Measurements from ENCODE around the gene ZNF500.

The ZNF500 gene

DNA sequence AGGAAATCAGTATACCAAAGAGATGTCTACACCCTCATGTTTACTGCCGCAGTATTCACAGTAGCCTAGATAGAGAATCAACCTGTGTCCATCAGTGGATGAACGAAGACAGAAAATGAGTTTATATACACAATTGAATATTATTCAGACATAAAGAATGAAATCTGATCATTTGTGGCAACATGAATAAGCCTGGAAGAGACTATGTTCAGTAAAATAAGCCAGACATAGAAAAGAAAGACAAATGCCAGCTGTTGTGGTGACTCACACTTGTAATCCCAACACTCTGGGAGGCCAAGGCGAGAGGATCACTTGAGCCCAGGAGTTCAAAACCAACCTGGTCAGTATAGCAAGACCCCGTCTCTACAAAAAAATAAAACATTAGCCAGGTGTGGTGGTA lies 57.5 kb downstream of the ZNF500 start:
- Histone ChIP-seq H3K9me3 (no peaks in the 10 kb centered on the region), H3K27me3 (ENCODE audit: low read depth) (no peaks in the 10 kb centered on the region), H3K36me3 (replicated peaks) (peaks cover 49% of the 10 kb centered on the region), H3K4me3 (no peak overlapping the region), H3K4me1 (no peaks in the 10 kb centered on the region)
- in situ Hi-C loops (cut with MboI; ENCODE audit: low sequenced_read_pairs) = no loop called here
- no peak for DNase-seq (ENCODE audit: low spot score in 2 of 2)

DNA sequence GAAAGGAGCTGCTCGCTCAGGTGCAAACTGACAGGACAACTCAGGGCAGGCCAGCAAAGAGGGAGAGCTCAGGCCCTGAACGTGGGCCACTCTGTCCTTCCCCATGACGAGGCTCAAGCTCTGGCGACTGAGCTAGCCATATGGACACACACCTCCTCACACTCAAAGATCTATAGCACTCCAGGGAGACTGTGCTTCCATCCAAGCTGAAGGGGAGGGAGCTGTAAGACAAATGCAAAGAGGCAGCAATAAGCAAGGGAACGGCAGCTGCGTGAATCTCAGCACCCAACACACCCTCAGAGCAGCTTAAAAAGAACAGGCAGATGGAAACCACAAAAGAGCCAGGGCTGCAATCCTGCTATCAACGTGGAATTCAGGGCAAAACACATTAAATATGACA lies 60.1 kb downstream of the ZNF500 start:
- no peak overlapping the region for H3K4me3 ChIP-seq
- no peak for DNase-seq (ENCODE audit: low spot score in 2 of 2)
- no peaks in the 10 kb centered on the region for H3K4me1 ChIP-seq
- no peaks in the 10 kb centered on the region for H3K27me3 ChIP-seq (ENCODE audit: low read depth)
- in situ Hi-C loops (cut with MboI; ENCODE audit: low sequenced_read_pairs) = no loop called here
- peaks cover 38% of the 10 kb centered on the region for H3K36me3 ChIP-seq (replicated peaks)
- no peaks in the 10 kb centered on the region for H3K9me3 ChIP-seq

DNA sequence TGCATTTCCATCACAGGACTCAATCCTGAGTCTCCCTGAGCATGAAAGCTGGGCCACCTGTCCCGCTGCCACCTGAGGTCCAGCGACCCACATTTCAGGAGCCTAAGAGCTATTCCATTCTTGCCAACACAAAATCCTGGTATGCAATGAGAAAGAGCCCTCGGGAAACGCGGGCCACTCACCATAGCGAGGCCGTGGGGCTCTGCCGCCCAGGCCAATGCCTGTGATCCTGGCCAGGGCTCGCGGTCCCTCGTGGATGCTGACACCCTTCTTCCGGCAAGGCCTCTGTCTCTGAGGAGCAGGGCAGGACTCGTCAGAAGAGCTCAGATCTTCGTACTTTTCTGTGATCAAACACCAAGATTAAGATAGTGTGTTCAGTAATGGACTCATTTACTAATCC lies 62.0 kb downstream of the ZNF500 start:
- in situ Hi-C loops (cut with MboI; ENCODE audit: low sequenced_read_pairs) = no loop called here
- H3K36me3 ChIP-seq (replicated peaks) = peaks cover 43% of the 10 kb centered on the region

DNA sequence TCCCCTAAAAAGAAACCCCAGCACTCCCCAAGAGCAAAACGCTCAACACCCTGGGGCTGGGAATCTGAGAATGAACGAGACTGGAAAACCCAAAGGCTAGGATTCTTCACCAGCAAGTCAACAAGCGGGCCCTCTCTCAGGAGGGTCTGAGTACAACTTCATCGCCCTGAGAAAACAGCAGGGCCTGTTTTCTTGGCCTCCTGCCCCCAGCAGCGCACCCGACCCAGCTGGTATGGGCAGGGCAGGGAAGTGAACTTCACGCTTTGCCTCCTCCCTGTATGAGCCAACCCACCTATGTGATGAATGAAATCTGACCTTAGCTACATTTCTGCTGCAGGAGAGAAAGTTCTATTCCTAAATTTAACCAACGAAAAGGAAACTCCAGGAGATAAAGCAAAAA lies 62.5 kb downstream of the ZNF500 start:
- in situ Hi-C loops (cut with MboI; ENCODE audit: low sequenced_read_pairs) = no loop called here
- Histone ChIP-seq H3K9me3 (no peaks in the 10 kb centered on the region), H3K4me3 (no peak overlapping the region), H3K27me3 (ENCODE audit: low read depth) (no peaks in the 10 kb centered on the region), H3K36me3 (replicated peaks) (peaks cover 41% of the 10 kb centered on the region), H3K4me1 (no peaks in the 10 kb centered on the region)
- no peak for DNase-seq (ENCODE audit: low spot score in 2 of 2)

More for the DNA sequence above, 62.0 kb downstream of the ZNF500 start:
- DNase-seq (ENCODE audit: low spot score in 2 of 2) = no peak
- no peak overlapping the region for H3K4me3 ChIP-seq
- H3K9me3 ChIP-seq = no peaks in the 10 kb centered on the region
- no peaks in the 10 kb centered on the region for H3K27me3 ChIP-seq (ENCODE audit: low read depth)
- no peaks in the 10 kb centered on the region for H3K4me1 ChIP-seq

DNA sequence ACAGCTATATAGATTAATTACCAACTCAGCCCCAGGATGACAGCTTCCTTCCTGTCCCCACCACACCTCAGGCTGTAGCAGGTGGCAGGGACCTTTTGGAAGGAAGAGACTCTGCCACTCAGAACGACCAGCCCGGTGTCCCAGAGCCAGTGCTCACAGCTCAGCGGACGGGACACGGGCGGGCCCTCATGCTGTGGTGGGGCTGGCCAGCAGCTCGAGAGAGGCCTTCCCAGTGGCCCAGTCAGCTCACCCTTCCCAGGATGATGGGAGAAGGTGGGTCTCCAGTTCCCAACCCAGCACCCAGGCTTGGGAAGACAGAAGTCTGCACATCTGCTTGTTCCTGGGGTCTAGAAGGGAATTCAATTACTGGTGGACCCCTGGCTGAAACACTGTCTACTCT lies 63.1 kb downstream of the ZNF500 start:
- in situ Hi-C loops (cut with MboI; ENCODE audit: low sequenced_read_pairs) = no loop called here
- Histone ChIP-seq H3K4me3 (no peak overlapping the region), H3K4me1 (no peaks in the 10 kb centered on the region), H3K9me3 (no peaks in the 10 kb centered on the region), H3K27me3 (ENCODE audit: low read depth) (no peaks in the 10 kb centered on the region), H3K36me3 (replicated peaks) (peaks cover 45% of the 10 kb centered on the region)
- DNase-seq (ENCODE audit: low spot score in 2 of 2) = no peak

DNA sequence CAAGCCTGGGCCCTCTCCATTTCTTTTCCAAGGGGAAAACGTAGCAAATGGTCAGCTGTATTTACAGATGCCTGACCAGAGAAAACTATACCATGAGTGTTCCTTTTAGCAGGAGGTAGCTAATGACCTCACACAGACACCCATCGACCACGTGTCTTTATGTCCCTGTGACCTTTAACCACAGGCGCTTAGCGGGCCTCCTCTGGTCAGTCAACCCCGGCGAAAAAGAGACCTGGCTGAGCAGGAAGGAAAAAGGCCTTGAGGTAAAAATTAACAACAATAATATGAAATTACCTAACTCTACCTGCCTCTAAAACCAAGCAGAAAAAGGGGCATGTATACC lies 64.5 kb downstream of the ZNF500 start:
- Histone ChIP-seq H3K36me3 (replicated peaks) (peaks cover 57% of the 10 kb centered on the region), H3K4me1 (no peaks in the 10 kb centered on the region), H3K27me3 (ENCODE audit: low read depth) (no peaks in the 10 kb centered on the region), H3K9me3 (no peaks in the 10 kb centered on the region), H3K4me3 (no peak overlapping the region)
- DNase-seq (ENCODE audit: low spot score in 2 of 2) = no peak
- in situ Hi-C loops (cut with MboI; ENCODE audit: low sequenced_read_pairs) = no loop called here

DNA sequence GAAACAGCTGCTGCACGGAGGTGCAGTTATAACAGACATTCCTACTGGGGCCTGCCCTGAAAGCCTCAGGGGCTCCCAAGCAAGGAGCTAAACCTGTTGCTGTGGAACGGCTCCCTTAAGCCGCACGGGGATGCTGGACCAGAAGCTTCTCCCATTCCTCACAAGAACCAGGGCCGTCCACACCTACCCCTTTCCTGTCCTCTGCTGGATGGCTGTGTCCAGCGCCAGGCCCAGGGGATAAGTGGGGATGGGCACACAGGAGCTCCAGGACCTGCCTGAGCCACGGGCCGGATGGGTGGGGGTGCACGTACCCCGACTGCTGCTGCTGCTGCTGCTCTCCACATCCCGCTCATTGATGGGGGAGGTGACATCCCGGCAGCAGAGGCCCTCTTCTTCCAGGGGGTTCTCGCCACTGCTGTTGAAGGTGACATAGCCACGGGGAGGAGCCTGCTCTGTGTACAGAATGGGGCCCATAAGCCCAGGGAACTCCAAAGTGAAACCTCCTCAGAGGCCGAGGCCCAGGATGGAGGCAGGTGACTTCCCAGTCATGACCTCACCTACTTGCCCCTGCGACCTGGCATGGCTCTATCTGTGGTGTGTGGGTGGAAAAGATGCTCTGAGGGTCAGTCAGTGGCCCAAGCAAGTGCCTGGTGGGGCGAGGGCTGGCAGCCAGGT lies 65.0 kb downstream of the ZNF500 start:
- no peaks in the 10 kb centered on the region for H3K9me3 ChIP-seq
- peaks cover 55% of the 10 kb centered on the region for H3K36me3 ChIP-seq (replicated peaks)
- H3K4me3 ChIP-seq = no peak overlapping the region
- H3K4me1 ChIP-seq = no peaks in the 10 kb centered on the region
- in situ Hi-C loops (cut with MboI; ENCODE audit: low sequenced_read_pairs) = no loop called here
- DNase-seq (ENCODE audit: low spot score in 2 of 2) = no peak
- H3K27me3 ChIP-seq (ENCODE audit: low read depth) = no peaks in the 10 kb centered on the region

DNA sequence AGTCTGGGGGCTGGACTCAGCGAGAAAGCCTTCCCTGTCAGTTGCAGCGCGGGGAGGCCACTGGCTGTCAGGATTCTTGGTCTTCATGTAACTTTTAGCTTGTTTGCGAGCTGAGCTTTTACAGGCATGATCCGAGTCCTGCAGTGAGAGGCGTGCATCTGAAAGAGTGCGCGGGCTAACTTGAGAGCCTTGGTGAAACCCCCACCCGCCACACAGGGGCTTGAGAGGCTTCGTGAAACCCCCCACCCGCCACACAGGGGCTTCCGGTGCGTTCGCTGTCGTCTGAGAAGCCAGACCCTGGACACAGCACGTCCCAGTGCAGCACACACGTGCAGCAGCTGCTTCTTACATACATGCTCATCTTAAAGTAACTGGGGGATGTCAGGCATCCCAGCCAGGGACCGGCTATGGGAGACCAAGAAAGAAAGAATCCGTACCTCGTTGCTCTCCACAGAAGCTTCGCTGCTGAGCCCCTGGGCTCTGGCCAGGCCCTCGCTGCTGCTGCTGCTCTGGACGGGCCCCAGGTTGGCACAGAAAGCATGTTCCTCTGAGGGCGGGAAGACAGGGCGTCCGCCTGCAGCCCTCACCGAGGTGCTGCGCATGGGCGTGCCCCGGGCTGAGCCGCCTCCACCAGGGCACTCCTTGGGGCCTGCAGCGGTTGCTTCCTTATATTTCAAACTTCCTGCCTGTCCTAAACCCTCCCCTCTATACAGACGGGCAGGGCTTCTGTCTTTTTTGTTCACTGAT lies 65.8 kb downstream of the ZNF500 start:
- in situ Hi-C loops (cut with MboI; ENCODE audit: low sequenced_read_pairs) = no loop called here
- Histone ChIP-seq H3K27me3 (ENCODE audit: low read depth) (no peaks in the 10 kb centered on the region), H3K4me3 (no peak overlapping the region), H3K36me3 (replicated peaks) (peaks cover 60% of the 10 kb centered on the region), H3K4me1 (no peaks in the 10 kb centered on the region), H3K9me3 (no peaks in the 10 kb centered on the region)
- no peak for DNase-seq (ENCODE audit: low spot score in 2 of 2)

DNA sequence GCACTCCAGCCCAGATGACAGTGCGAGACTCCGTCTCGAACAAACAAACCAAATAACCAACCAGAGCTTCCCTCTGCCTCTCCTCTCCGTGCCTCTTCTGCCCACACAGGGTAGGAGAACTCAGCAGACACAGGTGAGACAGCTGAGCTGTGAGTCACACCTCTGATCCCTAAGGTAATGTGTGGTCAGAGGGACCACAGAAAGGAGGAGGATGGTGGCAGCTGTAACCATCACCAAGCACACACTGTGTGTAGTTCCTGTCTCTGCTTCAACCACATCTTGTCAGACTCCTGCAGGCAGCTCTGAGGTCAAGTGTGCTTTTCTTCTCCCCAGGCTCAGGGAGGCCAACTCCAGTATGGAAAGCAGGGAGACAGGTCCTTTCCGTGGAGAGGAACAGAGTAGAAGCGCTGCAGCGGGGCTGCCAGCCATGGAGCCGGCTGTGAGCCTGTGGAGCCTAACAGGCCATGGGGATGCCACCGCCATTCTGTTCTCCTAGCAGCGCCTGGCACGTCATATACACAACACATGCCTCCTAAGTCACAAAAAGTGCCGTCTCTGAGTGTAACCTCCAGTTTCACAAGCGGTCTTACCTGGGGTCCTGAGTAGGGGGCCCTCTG lies 66.5 kb downstream of the ZNF500 start:
- H3K27me3 ChIP-seq (ENCODE audit: low read depth) = no peaks in the 10 kb centered on the region
- no peak overlapping the region for H3K4me3 ChIP-seq
- in situ Hi-C loops (cut with MboI; ENCODE audit: low sequenced_read_pairs) = no loop called here
- DNase-seq (ENCODE audit: low spot score in 2 of 2) = no peak
- H3K36me3 ChIP-seq (replicated peaks) = peaks cover 67% of the 10 kb centered on the region
- no peaks in the 10 kb centered on the region for H3K4me1 ChIP-seq
- no peaks in the 10 kb centered on the region for H3K9me3 ChIP-seq

DNA sequence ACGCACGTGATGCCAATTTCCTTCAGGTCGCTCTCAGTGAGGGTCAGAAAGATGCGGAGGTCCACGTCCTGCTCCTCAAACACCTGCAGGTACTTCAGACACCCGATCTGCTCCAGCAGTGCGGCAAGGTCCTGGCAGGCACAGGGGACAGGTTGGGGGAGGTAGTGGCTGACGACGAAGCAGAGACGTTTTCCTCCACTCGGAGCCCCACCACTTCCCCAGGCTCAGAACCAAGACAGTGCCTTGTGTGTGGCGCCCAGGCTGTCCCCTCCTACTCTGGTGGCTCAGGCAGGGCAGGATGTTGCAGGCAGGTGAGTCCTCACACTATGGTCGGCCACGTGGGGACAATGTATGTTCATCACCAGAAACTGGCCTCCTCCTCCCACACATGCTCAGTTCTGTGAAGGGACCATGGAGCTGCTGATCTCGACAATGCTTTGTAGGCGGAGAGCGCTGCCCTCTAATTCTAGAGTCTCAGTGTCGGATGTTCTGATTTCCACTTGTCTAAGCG lies 67.9 kb downstream of the ZNF500 start:
- DNase-seq (ENCODE audit: low spot score in 2 of 2) = no peak
- Histone ChIP-seq H3K27me3 (ENCODE audit: low read depth) (no peaks in the 10 kb centered on the region), H3K4me1 (no peaks in the 10 kb centered on the region), H3K36me3 (replicated peaks) (peaks cover 65% of the 10 kb centered on the region), H3K9me3 (no peaks in the 10 kb centered on the region), H3K4me3 (no peak overlapping the region)
- in situ Hi-C loops (cut with MboI; ENCODE audit: low sequenced_read_pairs) = no loop called here

DNA sequence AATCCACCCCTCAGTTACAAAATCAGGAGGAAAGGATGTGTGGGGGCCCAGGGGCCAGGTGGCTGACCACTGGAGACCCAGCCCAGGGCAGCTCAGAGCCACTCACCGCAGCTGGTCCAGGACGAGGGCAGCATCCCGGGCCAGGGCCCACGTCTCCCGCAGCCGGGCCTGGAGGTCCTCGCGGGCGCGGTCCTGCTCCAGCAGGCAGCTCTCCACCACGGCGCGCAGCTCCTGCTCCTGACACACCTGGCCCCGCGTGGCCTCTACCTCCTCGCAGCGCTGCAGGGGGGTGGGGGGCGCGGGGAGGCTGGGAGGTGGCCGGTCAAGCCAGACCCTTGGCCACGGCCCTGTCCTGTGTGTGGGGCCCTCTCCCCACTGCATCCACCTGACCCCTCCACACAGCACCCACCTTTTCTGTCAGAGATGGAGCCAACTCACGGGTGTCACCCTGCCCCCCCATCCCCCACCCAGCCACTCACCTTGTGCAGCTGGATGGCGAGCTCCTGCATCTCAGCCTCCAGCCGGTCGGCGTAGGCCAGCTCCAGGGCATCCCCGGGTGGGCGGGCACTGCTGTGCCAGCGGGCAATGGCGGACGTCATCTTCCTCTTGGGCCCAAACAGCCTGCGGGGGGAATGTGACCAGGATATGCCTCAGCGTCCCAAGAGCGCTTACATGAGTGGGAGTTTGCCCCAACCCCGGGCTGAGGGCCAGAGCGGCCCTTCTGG lies 68.5 kb downstream of the ZNF500 start:
- H3K4me1 ChIP-seq = no peaks in the 10 kb centered on the region
- H3K4me3 ChIP-seq = no peak overlapping the region
- H3K27me3 ChIP-seq (ENCODE audit: low read depth) = no peaks in the 10 kb centered on the region
- H3K9me3 ChIP-seq = no peaks in the 10 kb centered on the region
- in situ Hi-C loops (cut with MboI; ENCODE audit: low sequenced_read_pairs) = no loop called here
- DNase-seq (ENCODE audit: low spot score in 2 of 2) = no peak
- H3K36me3 ChIP-seq (replicated peaks) = peaks cover 68% of the 10 kb centered on the region
